CD4-positive, alpha-beta T cell (primary cell): ENCODE data around the gene GCNT2. TPM values are rescaled to one million over a fixed set of nuclear protein-coding genes. Genes with fewer than 3 reads are reported as not detected.

Source experiments
- ATAC-seq: fragments of 200-7000 bp; cut with Tn5 transposase; one replicate; pipeline ENCODE4 v1.10.0; 2022; ENCODE audit warnings: mild to moderate bottlenecking; ENCODE audit not compliant: poor library complexity
- CTCF ChIA-PET: fragments of 350-600 bp; sonication (Branson Sonifier 250); formaldehyde crosslinking; loops from one replicate; lab custom pipeline; 2021; ENCODE audit warnings: antibody characterized with exemption, inconsistent platforms; lab: Charles Lee
- POLR2A ChIA-PET: fragments of 350-600 bp; sonication (Branson Sonifier 250); formaldehyde crosslinking; loops from one replicate; lab custom pipeline; 2021; ENCODE audit warnings: antibody characterized with exemption, inconsistent platforms; lab: Charles Lee
- DNase-seq, 14 experiments: peaks; one replicate each; pipeline ENCODE4 v3.0.0-alpha.2; 2013 to 2020; ENCODE audit warnings: mixed read lengths in 2 of 14
- H3K27ac ChIP-seq, 2 donors: one replicate each; pipeline versions ENCODE4 v1.5.1 to v1.7.0; 2013; ENCODE audit warnings: low read length in 2 of 2, low read depth in 1 of 2, mild to moderate bottlenecking in 1 of 2
- H3K27me3 ChIP-seq, 2 experiments: 1 replicate in 1 of 2; 2 replicates in 1 of 2; pipeline versions ENCODE4 v1.6.1 to v1.7.0; 2013; ENCODE audit warnings: low read length in 2 of 2, control low read depth in 1 of 2, mild to moderate bottlenecking in 1 of 2, moderate library complexity in 1 of 2; ENCODE audit not compliant: insufficient read depth in 2 of 2, control insufficient read depth in 1 of 2
- H3K36me3 ChIP-seq: one replicate; pipeline ENCODE4 v1.6.1; 2013; ENCODE audit warnings: low read length, control low read depth; ENCODE audit not compliant: insufficient read depth
- H3K4me1 ChIP-seq: one replicate; pipeline ENCODE4 v1.6.1; 2013; ENCODE audit warnings: low read length, control low read depth; ENCODE audit not compliant: insufficient read depth
- H3K4me3 ChIP-seq: one replicate; pipeline ENCODE4 v1.5.1; 2013; ENCODE audit warnings: mild to moderate bottlenecking, low read length, moderate library complexity
- H3K9me3 ChIP-seq, 2 experiments: 1 replicate in 1 of 2; 2 replicates in 1 of 2; pipeline versions ENCODE4 v1.6.1 to v1.7.0; 2013; ENCODE audit warnings: low read length in 2 of 2, mild to moderate bottlenecking in 2 of 2, control low read depth in 1 of 2, moderate library complexity in 1 of 2; ENCODE audit not compliant: control insufficient read depth in 1 of 2, insufficient read depth in 1 of 2
- H3K27ac Mint-ChIP-seq: one replicate; pipeline ENCODE4 v1.8.0; 2020; ENCODE audit warnings: mixed read lengths
- H3K27me3 Mint-ChIP-seq: one replicate; pipeline ENCODE4 v1.8.0; 2021; ENCODE audit warnings: mixed read lengths
- H3K36me3 Mint-ChIP-seq: one replicate; pipeline ENCODE4 v1.8.0; 2021; ENCODE audit warnings: low read depth, mixed read lengths
- H3K4me1 Mint-ChIP-seq: one replicate; pipeline ENCODE4 v1.8.0; 2021; ENCODE audit warnings: low read depth, mixed read lengths
- H3K4me3 Mint-ChIP-seq: one replicate; pipeline ENCODE4 v1.8.0; 2020; ENCODE audit warnings: mild to moderate bottlenecking, mixed read lengths
- H3K9me3 Mint-ChIP-seq: one replicate; pipeline ENCODE4 v1.8.0; 2020; ENCODE audit warnings: mixed read lengths
- intact Hi-C, 2 experiments: fragments of 100-400 bp; cut with DNase I in 1 of 2; cut with micrococcal nuclease in 1 of 2; formaldehyde crosslinking; loops; one replicate each; pipeline versions ENCODE4 v1.15.1 to v1.9.0; 2023 to 2025; cut with DNase I, micrococcal nuclease
- total RNA-seq, 174 experiments: library from RNA in 2 of 174; stranded (reverse) in 2 of 174; gene quantifications; one replicate each; pipeline ENCODE4 v1.2.3 and lab custom pipeline; 2021 to 2026
- TF ChIP-seq, protein P1 (sequence below): fragments of 200-600 bp; IDR thresholded peaks from one replicate; pipeline ENCODE4 v1.8.0; 2022; ENCODE audit warnings: antibody characterized with exemption, mild to moderate bottlenecking

The GCNT2 gene
- total RNA-seq, 2 experiments from 2014 or later = 1.5 to 1.8 TPM

GRCh38 chr6:10586302-10586701 is 65.2 kb downstream of the GCNT2 start:
- Histone ChIP-seq H3K27me3 (no peaks in the 10 kb centered on the region), H3K4me1 (no peaks in the 10 kb centered on the region), H3K36me3 (no peaks in the 10 kb centered on the region), H3K27ac (no peak overlapping the region), H3K9me3 (no peaks in the 10 kb centered on the region), H3K4me3 (no peak overlapping the region)
- CTCF ChIA-PET = no interaction called here
- Mint-ChIP-seq H3K36me3 (no peaks in the 10 kb centered on the region), H3K4me1 (no peaks in the 10 kb centered on the region), H3K9me3 (no peaks in the 10 kb centered on the region), H3K4me3 (no peak overlapping the region), H3K27ac (no peak overlapping the region), H3K27me3 (no peaks in the 10 kb centered on the region)
- POLR2A ChIA-PET = no interaction called here
- DNase-seq = no peak
- no peak for ATAC-seq
- TF ChIP-seq, protein P1, sequence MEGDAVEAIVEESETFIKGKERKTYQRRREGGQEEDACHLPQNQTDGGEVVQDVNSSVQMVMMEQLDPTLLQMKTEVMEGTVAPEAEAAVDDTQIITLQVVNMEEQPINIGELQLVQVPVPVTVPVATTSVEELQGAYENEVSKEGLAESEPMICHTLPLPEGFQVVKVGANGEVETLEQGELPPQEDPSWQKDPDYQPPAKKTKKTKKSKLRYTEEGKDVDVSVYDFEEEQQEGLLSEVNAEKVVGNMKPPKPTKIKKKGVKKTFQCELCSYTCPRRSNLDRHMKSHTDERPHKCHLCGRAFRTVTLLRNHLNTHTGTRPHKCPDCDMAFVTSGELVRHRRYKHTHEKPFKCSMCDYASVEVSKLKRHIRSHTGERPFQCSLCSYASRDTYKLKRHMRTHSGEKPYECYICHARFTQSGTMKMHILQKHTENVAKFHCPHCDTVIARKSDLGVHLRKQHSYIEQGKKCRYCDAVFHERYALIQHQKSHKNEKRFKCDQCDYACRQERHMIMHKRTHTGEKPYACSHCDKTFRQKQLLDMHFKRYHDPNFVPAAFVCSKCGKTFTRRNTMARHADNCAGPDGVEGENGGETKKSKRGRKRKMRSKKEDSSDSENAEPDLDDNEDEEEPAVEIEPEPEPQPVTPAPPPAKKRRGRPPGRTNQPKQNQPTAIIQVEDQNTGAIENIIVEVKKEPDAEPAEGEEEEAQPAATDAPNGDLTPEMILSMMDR = no peak
- intact Hi-C loops = no loop called here

- Histone ChIP-seq H3K27me3 (no peaks in the 10 kb centered on the region), H3K9me3 (no peaks in the 10 kb centered on the region), H3K4me3 (no peak overlapping the region), H3K27ac (no peak overlapping the region), H3K4me1 (no peaks in the 10 kb centered on the region), H3K36me3 (no peaks in the 10 kb centered on the region)
- TF ChIP-seq, protein P1 = no peak
- Mint-ChIP-seq H3K4me1 (no peaks in the 10 kb centered on the region), H3K27me3 (no peaks in the 10 kb centered on the region), H3K36me3 (no peaks in the 10 kb centered on the region), H3K27ac (no peak overlapping the region), H3K4me3 (no peak overlapping the region), H3K9me3 (no peaks in the 10 kb centered on the region)
- intact Hi-C loops = no loop called here
- peak; percentile 32 for ATAC-seq
- DNase-seq = no peak
- POLR2A ChIA-PET = no interaction called here
- CTCF ChIA-PET = no interaction called here
These were observed 66.7 kb downstream of the GCNT2 start for GRCh38 chr6:10587656-10588406.

DNA sequence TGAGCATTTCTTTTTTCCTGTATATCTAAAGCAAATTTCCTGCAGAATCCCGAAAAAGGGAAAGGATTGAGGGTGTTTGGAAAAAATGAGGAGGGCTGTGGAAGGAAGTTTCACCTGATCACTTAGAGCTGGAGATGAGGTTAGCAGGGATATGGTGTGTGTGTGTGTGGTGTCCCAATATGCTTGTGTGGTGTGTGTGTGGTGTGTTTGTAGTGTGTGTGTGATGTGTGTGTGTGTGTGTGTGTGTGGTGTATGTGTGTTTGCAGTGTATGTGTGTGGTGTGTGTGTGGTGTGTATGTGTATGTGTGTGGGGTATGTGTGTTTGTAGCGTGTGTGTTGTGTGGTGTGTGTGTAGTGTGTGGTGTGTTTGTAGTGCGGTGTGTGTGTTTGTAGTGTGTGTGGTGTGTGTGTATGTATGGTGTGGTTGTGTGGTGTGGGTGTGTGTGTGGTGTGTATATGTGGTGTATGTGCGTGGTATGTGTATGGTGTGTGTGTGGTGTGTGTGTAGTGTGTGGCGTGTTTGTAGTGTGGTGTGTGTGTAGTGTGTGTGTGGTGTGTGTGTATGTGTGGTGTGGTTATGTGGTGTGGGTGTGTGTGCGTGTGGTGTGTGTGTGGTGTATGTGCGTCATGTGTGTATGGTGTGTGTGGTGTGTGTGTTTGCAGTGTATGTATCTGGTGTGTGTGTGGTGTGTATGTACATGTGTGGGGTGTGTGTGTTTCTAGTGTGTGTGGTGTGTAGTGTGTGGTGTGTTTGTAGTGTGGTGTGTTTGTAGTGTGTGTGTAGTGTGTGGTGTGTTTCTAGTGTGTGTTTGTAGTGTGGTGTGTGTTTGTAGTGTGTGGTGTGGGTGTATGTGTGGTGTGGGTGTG is 67.6 kb downstream of the GCNT2 start:
- Histone ChIP-seq H3K4me3 (no peak overlapping the region), H3K27me3 (no peaks in the 10 kb centered on the region), H3K36me3 (no peaks in the 10 kb centered on the region), H3K4me1 (no peaks in the 10 kb centered on the region), H3K27ac (no peak overlapping the region), H3K9me3 (no peaks in the 10 kb centered on the region)
- no peaks in the 10 kb centered on the region for H3K27me3 Mint-ChIP-seq
- ATAC-seq (no peak), DNase-seq (no peak)
- ChIA-PET POLR2A (no interaction called here), CTCF (no interaction called here)
- H3K36me3 Mint-ChIP-seq = no peaks in the 10 kb centered on the region
- intact Hi-C loops = no loop called here
- H3K4me1 Mint-ChIP-seq = no peaks in the 10 kb centered on the region
- no peak overlapping the region for H3K27ac Mint-ChIP-seq
- H3K4me3 Mint-ChIP-seq = no peak overlapping the region
- TF ChIP-seq, protein P1 = no peak
- no peaks in the 10 kb centered on the region for H3K9me3 Mint-ChIP-seq
